ENCODE measurements around the gene CCDC69.
"Not testable (repeated sequence)": the region's sequence is repeated elsewhere in the genome, so short reads cannot be mapped to it uniquely, and the experiment has no call there.

CCDC69 gene

DNA sequence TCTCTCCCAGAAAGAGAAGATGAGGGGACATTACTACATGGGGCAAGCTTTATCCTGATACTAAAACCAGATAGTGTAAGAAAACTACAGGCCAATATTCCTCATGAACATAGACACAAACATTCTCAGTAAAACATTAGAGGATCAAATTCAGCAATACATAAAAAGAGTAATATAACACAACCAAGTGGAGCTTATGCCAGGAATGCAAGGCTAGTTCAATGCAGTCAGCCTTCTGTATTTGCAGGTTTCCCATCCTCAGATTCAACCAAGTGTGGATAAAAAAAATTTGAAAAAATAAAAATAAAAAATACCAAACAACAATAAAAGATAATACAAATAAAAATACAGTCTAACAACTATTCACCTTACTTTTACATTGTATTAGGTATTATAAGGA, 31.3 kb downstream of the CCDC69 start:
- DNase-seq (ENCODE audit: low read depth, low spot score): no peak

DNA sequence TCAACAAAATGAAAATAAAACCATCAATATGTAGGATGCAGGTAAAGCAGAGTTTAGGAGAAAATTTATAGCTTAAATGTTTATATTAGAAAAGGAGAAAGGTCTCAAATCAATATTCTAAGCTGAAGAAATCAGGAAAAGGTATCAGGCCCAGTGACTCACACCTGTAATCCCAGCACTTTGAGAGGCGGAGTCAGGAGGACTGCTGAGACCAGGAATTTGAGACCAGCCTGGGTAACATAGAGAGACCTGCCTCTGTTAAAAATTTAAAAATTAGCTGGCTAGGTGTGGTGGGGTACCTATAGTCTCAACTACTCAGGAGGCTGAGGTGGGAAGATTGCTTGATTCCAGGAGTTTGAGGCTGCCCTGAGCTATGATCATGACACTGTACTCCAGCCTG, 32.2 kb downstream of the CCDC69 start:
- no peak for DNase-seq (ENCODE audit: low read depth, low spot score)

DNA sequence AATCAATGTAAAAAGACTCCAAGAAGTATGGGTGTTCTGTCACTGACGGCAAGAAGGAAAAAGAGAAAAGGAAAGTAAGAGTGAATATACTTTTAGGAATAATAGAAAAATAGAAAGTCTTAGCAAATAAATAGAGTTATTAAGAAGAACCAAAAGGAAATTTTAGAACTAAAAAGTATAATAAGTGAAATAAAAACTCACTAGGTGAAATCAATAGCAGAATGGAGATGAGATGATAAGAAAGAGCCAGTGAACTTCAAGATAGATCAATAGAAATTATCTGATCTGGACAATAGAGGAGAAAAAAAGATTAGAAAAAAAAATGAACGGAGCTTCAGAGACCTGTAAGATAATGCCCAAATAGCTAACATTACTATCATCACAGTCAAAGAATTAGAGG, 34.7 kb downstream of the CCDC69 start:
- DNase-seq (ENCODE audit: low read depth, low spot score): no peak

DNA sequence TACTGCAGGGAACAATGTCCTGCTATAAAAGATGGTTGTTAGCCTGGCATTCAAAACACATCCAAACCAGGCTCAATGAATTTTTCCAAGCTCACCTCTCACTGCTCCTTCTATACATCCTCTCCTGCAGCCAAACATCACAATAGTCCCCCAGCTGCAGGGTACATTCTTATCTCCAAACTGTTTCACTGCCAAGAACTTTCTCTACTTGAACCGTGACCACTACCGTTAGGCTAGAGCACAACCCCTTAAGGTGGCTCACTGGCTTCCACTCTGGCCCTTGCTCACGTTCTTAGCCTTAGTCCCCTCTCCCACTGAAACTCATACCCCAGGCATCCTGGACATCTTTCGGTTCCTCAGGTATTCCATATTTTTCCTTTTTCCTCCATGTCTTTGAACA, 37.4 kb downstream of the CCDC69 start:
- DNase-seq (ENCODE audit: low read depth, low spot score): no peak

DNA sequence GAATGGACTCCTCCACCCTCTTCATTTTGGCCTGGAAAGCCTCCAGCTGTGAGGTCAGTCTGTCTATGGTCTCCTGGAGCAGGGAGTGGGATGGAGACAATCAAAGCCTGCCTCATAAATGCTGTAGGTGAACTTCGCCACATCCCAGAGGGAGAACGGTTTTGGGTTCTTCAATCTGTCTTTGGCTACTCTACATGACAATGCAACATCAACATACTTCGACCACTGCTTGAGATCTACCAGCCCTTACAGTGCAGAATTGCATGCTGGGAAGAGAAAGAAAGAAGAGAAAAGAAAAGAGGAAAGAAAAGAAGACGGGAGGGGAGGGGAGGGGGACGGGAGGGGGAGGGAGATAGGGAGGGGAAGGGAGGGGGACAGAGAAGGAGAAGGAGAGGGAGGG, 37.8 kb downstream of the CCDC69 start:
- DNase-seq (ENCODE audit: low read depth, low spot score): no peak

DNA sequence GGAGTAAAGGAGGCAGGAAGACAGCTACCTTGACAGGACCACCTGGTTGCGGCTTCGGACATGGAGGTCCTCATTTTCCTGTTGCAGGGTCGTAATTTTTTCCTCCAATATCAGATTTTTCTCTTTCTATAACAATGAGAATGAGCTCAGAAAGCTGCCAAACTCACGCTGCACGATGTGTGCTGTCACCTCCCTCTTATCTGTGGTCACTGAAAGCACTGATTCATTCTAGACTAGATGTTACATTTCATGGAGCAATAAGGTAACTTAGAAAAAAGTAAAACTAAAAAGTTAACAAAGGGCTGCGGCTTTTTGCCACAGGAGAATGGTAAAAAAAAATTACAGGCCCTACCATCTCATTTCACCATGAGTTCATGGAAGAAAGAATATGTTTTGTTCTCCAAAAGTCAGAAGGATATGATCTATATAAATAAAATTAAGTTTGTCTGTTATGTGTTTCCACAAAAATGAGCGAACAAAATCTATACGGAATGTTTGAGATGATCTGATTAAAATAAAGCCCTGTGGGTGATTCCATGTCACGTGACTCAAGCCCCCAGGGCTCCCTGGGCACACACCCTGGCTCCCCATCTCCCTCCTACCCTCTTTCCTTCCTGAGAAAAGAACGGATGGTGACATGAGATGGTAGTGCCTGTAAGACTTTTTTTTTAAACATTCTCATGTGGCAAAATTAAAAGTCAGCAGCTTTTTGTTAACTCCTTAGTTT, 39.4 kb downstream of the CCDC69 start:
- DNase-seq (ENCODE audit: low read depth, low spot score): no peak

DNA sequence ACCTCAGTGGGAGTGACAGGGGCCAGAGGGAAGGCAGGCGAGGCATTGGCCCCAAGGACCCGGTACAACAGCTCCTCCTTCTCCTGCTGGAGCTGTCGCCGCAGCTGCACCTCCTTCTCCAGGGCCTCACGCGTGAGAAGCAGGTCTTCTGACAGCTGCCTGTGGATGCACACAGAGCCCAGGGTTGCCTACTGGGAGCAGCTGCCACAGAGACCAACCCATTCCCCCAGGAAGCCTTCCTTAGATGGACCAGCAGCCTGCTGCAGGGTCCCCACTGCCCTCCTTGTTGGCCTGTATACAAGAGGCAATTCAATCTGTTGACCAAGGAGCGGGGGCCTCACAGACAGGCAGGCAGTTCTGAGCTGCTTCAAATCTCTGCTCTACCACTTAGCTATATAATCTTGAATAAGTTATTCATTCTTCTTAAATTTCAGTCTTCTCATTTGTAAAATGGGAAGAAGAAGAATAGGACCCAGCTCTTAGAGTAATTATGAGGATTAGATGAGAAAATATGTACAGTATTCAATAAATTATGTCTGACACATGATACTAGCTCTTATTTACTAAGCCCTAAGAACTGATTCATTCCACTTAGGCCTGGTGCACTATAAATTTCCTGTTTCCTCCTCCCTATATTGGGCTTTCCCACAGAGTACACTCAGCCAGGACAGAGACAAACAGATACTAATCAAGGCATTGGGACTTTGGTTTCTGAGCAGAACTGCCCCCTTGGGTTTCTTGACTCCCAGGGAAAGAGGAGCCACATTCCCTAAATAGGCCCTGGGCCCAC, 40.2 kb downstream of the CCDC69 start:
- no peak for DNase-seq (ENCODE audit: low read depth, low spot score)

DNA sequence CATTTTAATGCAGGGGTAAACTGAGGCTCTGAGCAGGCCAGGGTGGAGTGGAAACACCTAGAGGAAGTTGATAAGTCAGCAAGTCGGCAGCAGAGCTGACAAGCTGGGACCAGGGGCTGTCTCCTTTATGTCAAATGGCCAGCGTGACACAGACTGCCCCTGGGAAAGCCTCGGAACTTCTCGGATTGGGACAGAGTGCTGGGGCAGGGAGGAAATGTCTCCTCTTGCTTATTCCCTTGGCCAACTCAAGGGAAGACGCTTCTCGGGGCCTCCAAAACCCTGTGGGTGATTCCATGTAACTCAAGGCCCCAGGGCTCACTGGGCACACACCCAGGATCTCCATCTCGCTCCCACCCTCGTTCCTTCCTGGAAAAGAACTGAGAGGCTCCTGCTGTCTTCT, 40.9 kb downstream of the CCDC69 start:
- DNase-seq (ENCODE audit: low read depth, low spot score): no peak

DNA sequence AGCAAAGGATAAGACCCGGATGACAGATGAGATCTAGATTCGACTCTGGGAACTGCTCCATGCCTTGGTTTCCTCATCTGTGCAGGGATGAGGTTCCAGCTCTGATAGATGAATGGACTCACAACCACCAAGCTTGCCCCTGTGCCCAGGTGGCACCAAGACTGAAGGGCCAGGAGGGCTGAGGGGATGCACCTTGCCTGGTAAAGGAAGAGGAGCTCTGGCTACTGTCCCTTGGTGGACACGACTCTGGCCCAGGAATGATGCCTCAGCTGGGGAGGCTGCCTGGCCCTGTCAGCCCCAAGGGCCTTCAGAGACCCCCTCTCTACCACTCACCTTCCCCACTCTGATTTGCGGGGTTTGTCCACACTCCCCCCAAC, 41.4 kb downstream of the CCDC69 start:
- DNase-seq (ENCODE audit: low read depth, low spot score): no peak

DNA sequence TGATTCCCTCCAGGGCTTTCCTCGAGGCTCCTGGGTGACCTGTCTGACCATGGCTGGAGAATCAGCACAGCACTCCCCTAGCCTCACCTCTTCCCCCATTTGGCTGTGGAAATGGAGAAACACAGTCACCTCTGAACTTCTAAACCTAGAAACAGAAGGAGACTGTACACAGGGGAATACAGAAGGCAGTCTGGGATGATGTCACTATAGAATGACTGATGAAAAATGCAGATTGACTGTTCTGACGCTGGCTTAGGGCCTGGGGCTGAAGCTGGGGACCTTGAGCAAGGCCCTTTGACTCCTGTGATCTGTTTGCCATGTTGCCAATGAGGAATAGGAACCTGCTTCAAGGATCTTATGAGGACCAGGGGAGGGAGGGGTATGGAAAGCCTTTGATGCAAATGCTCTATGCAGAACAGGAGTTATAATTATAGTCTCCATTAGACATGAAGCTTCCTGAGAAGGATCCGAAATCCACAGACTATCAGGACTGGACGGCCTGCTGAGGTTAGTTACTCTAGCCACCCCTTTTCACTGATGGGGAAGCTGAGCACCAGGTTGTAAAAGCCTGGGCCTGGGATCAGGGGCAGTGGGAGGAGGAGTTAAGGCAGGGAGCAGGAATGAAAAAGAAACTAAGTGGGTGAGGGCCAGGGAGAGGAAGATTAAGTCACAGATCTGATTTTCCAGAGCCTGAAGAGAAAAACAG, 41.9 kb downstream of the CCDC69 start:
- no peak for DNase-seq (ENCODE audit: low read depth, low spot score)

DNA sequence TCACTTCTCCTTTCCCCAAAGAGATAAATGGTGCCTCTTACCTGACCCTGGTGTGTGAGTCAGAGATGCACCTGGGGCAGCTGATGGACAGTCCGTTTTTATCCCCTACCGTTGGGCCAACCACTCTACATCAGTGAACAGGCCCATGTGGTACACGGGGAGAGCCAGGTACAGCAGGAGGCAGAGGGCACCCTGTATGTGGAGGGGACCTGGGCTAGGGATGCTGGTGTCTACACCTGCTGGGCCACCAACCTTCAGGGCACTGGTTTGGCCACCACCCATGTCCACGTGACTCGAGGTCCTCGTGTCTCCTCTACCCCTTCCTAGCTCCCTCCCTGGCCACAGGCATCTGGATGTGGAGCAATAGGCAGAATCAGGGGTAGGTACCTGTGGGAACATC, 43.6 kb downstream of the CCDC69 start:
- DNase-seq (ENCODE audit: low read depth, low spot score): no peak

DNA sequence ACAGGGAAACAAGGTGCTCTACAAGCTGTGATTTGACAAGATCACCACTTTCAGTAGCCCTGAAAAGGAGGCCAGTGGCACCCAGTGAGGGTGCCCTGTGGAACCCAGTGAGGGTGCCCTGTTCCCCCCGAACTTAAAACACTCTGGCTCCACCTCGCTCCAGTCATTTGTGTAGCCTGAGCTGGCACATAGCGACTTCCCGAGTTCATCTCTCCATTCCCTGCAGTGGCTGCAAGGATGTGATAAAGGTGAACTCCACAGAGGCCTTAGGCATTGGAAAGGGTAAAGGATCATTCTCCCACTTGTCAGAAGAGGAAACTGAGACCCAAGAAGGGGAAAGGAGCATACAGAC, 44.4 kb downstream of the CCDC69 start:
- DNase-seq (ENCODE audit: low read depth, low spot score): no peak

DNA sequence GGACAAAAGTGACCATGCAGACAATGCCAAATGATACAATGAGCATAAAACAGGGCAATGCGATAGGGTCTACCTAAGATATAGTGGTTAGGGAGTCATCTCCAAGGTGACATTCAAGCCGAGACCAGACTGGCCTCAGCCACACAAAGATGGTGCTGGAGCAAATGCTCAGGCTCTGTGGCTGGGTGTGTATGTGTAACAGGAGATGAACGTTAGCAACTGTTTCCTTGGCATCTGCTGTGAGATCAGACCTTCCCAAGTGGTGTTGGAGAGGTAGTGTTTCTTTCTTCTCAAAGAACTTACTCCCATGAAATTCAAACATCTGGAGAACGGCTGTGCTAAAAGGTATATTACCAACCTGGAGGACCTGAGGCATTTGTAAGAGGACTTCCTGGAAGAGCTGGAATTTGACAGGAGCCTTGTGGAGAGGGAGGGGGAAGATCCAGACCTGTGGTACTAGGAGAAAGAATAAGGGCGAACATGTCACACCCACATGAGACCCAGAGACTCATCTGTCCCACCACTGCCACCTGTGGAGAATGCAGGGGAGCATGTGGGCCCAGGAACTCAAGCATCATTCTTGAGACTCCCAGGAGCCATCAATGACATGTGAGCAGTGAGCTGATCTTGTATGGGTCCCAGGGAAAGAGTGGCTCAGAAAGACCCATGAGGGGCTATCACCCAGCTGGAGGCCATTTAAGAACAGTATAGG, 45.0 kb downstream of the CCDC69 start:
- no peak for DNase-seq (ENCODE audit: low read depth, low spot score)

DNA sequence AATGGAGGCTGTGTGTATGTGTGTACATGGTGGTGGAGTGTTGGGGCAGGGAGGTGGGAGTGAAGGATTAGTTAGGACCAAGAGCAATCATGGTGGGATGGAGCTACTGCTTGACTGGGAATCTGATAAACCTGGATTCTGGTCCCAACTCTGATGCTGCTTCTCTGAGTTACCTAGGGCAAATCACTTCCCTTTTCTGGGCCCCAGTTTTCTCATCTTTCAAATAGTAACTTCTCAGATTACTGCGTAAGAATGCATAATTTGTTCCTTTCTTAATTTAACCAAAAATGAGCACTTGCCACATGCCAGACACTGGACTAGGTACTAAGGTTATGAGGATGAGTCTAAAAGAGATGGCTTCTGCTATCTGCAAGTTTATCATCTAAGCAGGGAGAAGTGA, 45.5 kb downstream of the CCDC69 start:
- DNase-seq (ENCODE audit: low read depth, low spot score): no peak

DNA sequence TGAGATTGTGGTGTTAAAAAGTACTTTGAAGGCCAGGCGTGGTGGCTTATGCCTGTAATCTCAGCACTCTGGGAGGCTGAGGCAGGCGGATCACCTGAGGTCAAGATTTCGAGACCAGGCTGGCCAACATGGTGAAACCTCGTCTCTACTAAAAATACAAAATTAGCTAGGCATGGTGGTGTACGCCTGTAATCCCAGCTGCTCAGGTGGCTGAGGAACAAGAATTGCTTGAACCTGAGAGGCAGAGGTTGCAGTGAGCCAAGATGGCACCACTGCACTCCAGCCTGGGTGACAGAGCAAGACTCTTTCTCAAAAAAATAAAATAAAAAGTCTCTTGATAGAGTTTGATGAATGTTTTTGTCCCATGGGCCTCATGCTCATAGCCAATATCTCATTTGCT, 47.6 kb downstream of the CCDC69 start:
- not testable (repeated sequence) for DNase-seq (ENCODE audit: low read depth, low spot score)

DNA sequence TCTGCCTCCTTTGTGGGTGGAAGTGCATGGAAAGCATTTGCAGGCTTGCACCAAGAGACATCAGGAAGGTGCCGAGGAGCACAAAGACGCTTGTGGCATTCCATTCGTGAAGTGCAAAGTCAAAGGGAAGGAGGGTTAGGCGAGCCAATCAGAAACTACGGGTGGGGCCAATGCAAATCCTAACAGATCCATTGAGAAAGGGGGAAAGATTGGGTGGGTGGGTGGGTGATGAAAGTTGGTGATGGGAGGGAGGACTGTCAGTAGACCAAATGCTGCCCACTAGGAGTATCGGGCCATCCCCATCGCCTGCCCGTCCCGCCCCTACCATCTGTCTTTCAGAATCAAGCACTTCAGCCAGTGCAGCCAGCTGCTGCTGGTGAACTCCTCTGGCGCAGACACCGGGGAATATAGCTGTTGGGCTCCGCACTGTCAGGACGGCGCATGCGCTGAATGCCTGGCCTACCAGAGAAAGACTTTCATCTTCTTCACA, 49.2 kb downstream of the CCDC69 start:
- no peak for DNase-seq (ENCODE audit: low read depth, low spot score)

DNA sequence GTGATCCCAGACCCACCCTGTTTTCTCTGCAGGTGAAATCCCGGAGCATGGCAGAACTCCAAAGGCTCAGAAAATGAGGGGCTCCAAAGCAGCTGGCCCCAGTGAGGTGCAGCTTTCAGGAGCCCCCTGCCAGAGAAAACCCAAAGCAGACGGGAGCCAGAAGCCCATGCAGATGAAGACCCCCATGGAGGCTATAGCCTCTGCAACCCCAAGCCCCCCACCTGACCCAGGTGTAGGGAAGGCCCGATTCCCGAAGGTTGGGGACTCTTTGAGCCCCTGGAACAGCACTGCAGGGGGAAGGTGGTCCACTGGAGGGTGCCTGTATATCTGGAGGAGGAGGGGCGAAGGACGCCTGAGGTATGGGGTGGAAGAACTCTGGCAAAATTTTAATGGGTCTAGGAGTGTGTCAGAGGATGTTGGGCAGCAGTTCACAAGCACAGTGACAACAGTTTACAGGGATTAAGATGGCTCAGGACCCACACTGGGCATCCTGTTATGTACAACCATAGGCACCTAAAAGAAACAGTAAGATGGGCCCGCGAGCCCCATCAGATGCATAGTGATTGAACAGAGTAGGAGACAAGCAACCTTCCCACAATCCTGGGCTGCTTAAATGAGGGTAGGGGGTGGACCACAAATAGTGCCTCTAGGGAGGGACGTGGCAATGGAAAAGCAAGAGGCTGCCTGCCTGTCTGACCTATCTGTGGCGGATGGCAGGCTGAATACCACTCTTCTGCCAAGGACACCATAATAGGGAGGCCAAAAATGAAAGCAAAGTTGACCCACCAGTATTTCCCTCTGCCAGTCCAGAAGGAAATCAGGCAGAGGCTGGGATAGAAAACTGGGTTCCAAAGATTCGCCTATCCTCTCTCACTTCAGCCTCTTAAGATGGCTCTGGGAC, 49.9 kb downstream of the CCDC69 start:
- no peak for DNase-seq (ENCODE audit: low read depth, low spot score)

DNA sequence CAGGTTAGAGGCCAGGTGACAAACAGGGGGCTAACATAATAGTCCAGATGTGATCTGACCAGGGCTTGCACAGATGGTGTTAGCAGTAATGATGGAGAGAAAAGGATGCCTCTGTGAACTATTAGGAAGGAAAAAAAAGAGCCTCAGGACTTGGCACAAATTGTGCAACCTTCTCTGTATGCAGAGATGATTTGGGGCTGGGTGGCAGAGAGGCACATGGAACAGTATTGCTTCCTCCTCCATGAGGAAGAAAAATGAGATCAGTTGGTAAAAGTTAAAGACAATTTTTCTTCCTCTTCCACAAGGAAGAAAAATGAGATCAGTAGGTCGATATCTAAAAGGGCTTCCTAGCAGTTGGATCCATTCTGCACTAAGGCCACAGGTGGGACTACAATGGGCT, 52.4 kb downstream of the CCDC69 start:
- DNase-seq (ENCODE audit: low read depth, low spot score): no peak

DNA sequence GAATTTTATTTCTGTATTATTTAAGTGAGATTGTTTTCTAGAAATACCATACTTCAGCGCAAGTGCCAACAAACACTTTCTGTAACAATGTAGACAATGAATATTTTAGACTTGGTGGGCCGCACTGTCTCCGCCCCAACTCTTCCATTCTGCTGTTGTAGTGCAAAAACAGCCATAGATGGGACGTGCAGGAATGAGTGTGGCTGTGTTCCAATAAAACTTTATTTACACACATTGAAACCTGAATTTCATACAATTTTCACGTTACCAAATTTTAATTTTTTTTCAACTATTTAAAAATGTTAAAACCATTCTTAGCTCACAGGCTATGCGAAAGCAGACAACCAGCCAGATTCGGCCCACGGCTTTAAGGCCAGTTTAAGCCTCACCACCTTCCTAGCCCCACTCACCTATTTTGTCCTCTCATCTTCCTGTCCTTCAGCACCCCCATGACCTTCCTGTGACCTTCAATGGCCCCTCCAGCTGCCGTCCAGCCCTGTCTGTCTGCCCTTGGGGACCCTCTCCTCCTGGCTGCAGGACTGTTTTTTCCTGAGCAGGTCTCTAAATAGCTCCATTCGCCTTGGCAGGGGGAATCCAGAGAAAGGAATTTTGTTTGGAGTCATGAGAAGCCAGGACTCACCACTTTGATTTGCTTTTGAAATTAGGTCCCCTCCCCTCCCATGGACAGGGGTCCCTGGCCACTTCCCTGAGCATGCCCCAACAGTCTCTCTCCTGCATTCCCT, 55.1 kb downstream of the CCDC69 start:
- DNase-seq (ENCODE audit: low read depth, low spot score): no peak

DNA sequence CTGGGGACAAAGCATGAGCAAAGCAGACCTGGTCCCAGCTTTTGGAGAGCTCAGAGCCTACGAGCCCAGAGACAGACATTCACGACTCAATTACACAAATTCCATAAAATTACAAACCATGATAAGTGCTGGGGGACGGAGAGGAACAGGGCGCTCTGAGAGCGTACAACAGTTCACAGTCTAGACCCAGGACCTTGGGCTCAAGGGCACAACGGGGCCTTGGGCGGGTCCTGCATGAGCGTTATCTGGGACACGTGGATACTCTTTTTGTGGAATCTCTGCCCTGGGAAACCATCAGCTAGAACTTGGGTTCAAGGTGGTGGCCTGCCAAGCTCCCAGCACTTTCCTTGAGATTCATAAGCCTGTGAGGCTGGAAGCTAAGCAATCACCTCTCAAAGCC, 56.9 kb downstream of the CCDC69 start:
- no peak for DNase-seq (ENCODE audit: low read depth, low spot score)

Data from astrocyte of the hippocampus (primary cell).